Thyroid gland (tissue), 4 donors: ENCODE results near the gene IFFO2. TPM values are rescaled to one million over a fixed set of nuclear protein-coding genes. Genes with fewer than 3 reads are reported as not detected.

Source experiments
- DNase-seq, 2 donors: peaks; one replicate each; pipeline ENCODE4 v3.0.0-alpha.2; 2019
- H3K27ac ChIP-seq, 3 donors: fragments of 200-600 bp; sonication (generic); 1 replicate in 2 of 3; 2 replicates in 1 of 3; pipeline ENCODE4 v1.5.1; 2016 to 2019; ENCODE audit warnings: mild to moderate bottlenecking in 1 of 3, moderate library complexity in 1 of 3
- H3K27me3 ChIP-seq: fragments of 200-600 bp; sonication (generic); one replicate; pipeline ENCODE4 v1.5.1; 2019
- H3K36me3 ChIP-seq, 2 donors: fragments of 200-600 bp; sonication (generic); one replicate each; pipeline ENCODE4 v1.5.1; 2016 to 2019
- H3K4me1 ChIP-seq, 2 donors: fragments of 200-600 bp; sonication (generic); one replicate each; pipeline ENCODE4 v1.5.1; 2017 to 2019
- H3K4me3 ChIP-seq, 3 donors: fragments of 200-600 bp; sonication (generic); replicated peaks in 1 of 3; 1 replicate in 2 of 3; 2 replicates in 1 of 3; pipeline ENCODE4 v1.5.1; 2016; ENCODE audit warnings: mild to moderate bottlenecking in 1 of 3
- H3K9me3 ChIP-seq: fragments of 200-600 bp; sonication (generic); one replicate; pipeline ENCODE4 v1.5.1; 2017
- CTCF ChIP-seq, 6 experiments: fragments of 200-600 bp in 3 of 6; fragments of 450-650 bp in 3 of 6; sonication (generic) in 3 of 6; IDR thresholded peaks; one replicate each; pipeline ENCODE4 v1.5.1; 2016 to 2019; ENCODE audit warnings: antibody characterized with exemption in 6 of 6, mild to moderate bottlenecking in 2 of 6, inconsistent platforms in 1 of 6, moderate library complexity in 1 of 6
- POLR2A ChIP-seq, 2 donors: fragments of 450-650 bp; IDR thresholded peaks; one replicate each; pipeline ENCODE4 v1.6.1; 2017; ENCODE audit warnings: antibody characterized with exemption in 2 of 2, mild to moderate bottlenecking in 2 of 2, moderate library complexity in 1 of 2
- WGBS, 2 donors: methylation state at CpG; one replicate each; pipeline ENCODE4 v1.1.5; 2017; 5-methylcytosine and 5-hydroxymethylcytosine counted together
- intact Hi-C: fragments of 100-400 bp; cut with DNase I; formaldehyde crosslinking; loops from one replicate; pipeline ENCODE4 v1.15.1; 2023
- total RNA-seq, 4 donors: library from RNA; depleted of rRNA; stranded (reverse); fragments of >200 nt; gene quantifications; one replicate each; pipeline ENCODE4 v1.2.3, GENCODE V29; 2016

The IFFO2 gene
- total RNA-seq, 4 donors from 2014 or later: 7.2 to 11.3 (median 10.1) TPM

DNA sequence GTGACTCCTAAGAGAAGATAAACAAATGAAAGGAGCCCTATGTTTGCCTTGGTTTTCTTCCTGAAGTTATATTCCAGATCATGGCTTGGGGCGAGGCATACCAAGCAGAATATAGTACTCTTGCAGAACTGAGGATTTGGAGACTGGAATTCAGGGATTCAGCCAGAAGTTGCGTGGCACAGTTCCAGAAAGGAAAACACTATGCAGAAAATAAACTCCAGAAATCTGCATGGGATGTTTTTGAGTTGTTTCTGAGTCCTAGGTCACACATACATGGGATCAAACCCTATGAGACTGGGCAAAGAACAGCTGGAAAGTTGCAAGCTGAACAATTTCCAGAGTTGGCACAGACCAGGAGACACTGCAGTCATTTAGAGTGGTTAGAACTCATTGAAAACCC lies 42.9 kb upstream of the IFFO2 start:
- H3K36me3 ChIP-seq: no peaks in the 10 kb centered on the region
- H3K9me3 ChIP-seq: no peaks in the 10 kb centered on the region
- no peak overlapping the region for H3K4me3 ChIP-seq
- peak overlapping the region in 1 of 3 donors; percentile 12 for H3K27ac ChIP-seq
- WGBS, 2 donors: 37 to 55% methylated on average over 2 of the region's 2 CpGs
- H3K4me1 ChIP-seq: peaks cover 0 to 11% of the 10 kb centered on the region in 2 donors
- no peak for TF ChIP-seq CTCF (IDR thresholded peaks at IDR 0.05)
- no peak for TF ChIP-seq POLR2A (IDR thresholded peaks at IDR 0.05)
- no peaks in the 10 kb centered on the region for H3K27me3 ChIP-seq
- peak in 1 of 2 donors; percentile 14 for DNase-seq
- intact Hi-C loops: no loop called here

- no peak for DNase-seq
- Histone ChIP-seq H3K9me3 (no peaks in the 10 kb centered on the region), H3K36me3 (no peaks in the 10 kb centered on the region), H3K4me3 (no peak overlapping the region), H3K27me3 (no peaks in the 10 kb centered on the region), H3K27ac (no peak overlapping the region), H3K4me1 (peaks cover 0 to 11% of the 10 kb centered on the region in 2 donors)
- TF ChIP-seq POLR2A (IDR thresholded peaks at IDR 0.05) (no peak), CTCF (IDR thresholded peaks at IDR 0.05) (no peak)
- intact Hi-C loops: no loop called here
- WGBS, 2 donors: 91 to 96% methylated on average over 9 of the region's 9 CpGs
Observed at GRCh38 chr1:18998016-18998724, 41.7 kb upstream of the IFFO2 start.

GRCh38 chr1:18997508-18997907 lies 41.0 kb upstream of the IFFO2 start:
- TF ChIP-seq CTCF (IDR thresholded peaks at IDR 0.05) (no peak), POLR2A (IDR thresholded peaks at IDR 0.05) (no peak)
- Histone ChIP-seq H3K4me3 (no peak overlapping the region), H3K27me3 (no peaks in the 10 kb centered on the region), H3K4me1 (peaks cover 0 to 11% of the 10 kb centered on the region in 2 donors), H3K9me3 (no peaks in the 10 kb centered on the region), H3K27ac (no peak overlapping the region), H3K36me3 (no peaks in the 10 kb centered on the region)
- DNase-seq: no peak
- 73 to 96% methylated on average over 3 to 6 of the region's 6 CpGs for WGBS, 2 donors
- intact Hi-C loops: no loop called here

GRCh38 chr1:18996548-18997177 lies 40.2 kb upstream of the IFFO2 start:
- Histone ChIP-seq H3K27ac (no peak overlapping the region), H3K4me3 (no peak overlapping the region), H3K4me1 (peaks cover 0 to 11% of the 10 kb centered on the region in 2 donors), H3K27me3 (no peaks in the 10 kb centered on the region), H3K9me3 (no peaks in the 10 kb centered on the region), H3K36me3 (no peaks in the 10 kb centered on the region)
- WGBS, 2 donors: 75 to 82% methylated on average over 6 of the region's 6 CpGs
- intact Hi-C loops: no loop called here
- no peak for TF ChIP-seq POLR2A (IDR thresholded peaks at IDR 0.05)
- TF ChIP-seq CTCF (IDR thresholded peaks at IDR 0.05): no peak
- DNase-seq: no peak

DNA sequence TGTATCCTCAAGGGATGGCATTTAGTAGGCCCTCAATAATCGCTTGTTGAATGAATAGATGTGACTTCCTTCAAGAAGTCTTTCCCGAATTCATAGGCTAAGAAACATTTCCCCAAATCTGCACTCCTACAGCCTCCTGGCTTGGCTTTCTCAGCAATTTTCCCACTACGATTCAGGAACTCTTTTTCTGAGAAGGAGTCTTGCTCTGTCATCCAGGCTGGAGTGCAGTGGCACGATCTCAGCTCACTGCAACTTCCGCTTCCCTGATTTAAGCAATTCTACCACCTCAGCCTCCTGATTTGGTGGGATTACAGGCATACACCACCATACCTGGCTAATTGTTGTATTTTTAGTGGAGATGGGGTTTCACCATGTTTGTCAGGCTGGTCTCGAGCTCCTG lies 37.9 kb upstream of the IFFO2 start:
- Histone ChIP-seq H3K4me1 (peaks cover 0 to 15% of the 10 kb centered on the region in 2 donors), H3K4me3 (no peak overlapping the region), H3K27ac (no peak overlapping the region), H3K36me3 (no peaks in the 10 kb centered on the region), H3K9me3 (no peaks in the 10 kb centered on the region), H3K27me3 (no peaks in the 10 kb centered on the region)
- intact Hi-C loops: no loop called here
- DNase-seq: no peak
- 73 to 92% methylated on average over 6 of the region's 6 CpGs for WGBS, 2 donors
- TF ChIP-seq POLR2A (IDR thresholded peaks at IDR 0.05) (no peak), CTCF (IDR thresholded peaks at IDR 0.05) (no peak)
